Glutamatergic neuron (in vitro differentiated cells): ENCODE results near the gene RAB24. TPM values are rescaled to one million over a fixed set of nuclear protein-coding genes. Genes with fewer than 3 reads are reported as not detected.
"Not testable (repeated sequence)": the region's sequence is repeated elsewhere in the genome, so short reads cannot be mapped to it uniquely, and the experiment has no call there.

Experiments used
- DNase-seq: peaks from one replicate; pipeline ENCODE4 v3.0.0; 2022
- H3K27ac Mint-ChIP-seq: one replicate; pipeline ENCODE4 v1.8.0; 2020; ENCODE audit warnings: mild to moderate bottlenecking, mixed read lengths, inconsistent platforms; ENCODE audit not compliant: unreplicated experiment
- H3K27me3 Mint-ChIP-seq: one replicate; pipeline ENCODE4 v1.8.0; 2020; ENCODE audit warnings: mild to moderate bottlenecking, moderate library complexity, mixed read lengths, inconsistent platforms; ENCODE audit not compliant: unreplicated experiment
- H3K36me3 Mint-ChIP-seq: one replicate; pipeline ENCODE4 v1.8.0; 2020; ENCODE audit warnings: mild to moderate bottlenecking, mixed read lengths, inconsistent platforms; ENCODE audit not compliant: unreplicated experiment
- H3K4me1 Mint-ChIP-seq: one replicate; pipeline ENCODE4 v1.8.0; 2020; ENCODE audit warnings: mild to moderate bottlenecking, low read depth, mixed read lengths, inconsistent platforms; ENCODE audit not compliant: unreplicated experiment
- H3K4me3 Mint-ChIP-seq: one replicate; pipeline ENCODE4 v1.8.0; 2020; ENCODE audit warnings: mild to moderate bottlenecking, mixed read lengths, inconsistent platforms; ENCODE audit not compliant: unreplicated experiment
- H3K9me3 Mint-ChIP-seq: one replicate; pipeline ENCODE4 v1.8.0; 2020; ENCODE audit warnings: mild to moderate bottlenecking, moderate library complexity, mixed read lengths, inconsistent platforms; ENCODE audit not compliant: unreplicated experiment
- CTCF ChIP-seq: fragments of 200-600 bp; sonication (generic); IDR thresholded peaks from one replicate; pipeline ENCODE4 v1.5.0; 2021; ENCODE audit not compliant: partially characterized antibody, unreplicated experiment
- total RNA-seq: library from RNA; stranded (reverse); fragmentation: NEBNext Ultra II Directional; extraction: Animal tissue kit (Norgen Biotek cat#: 25700); gene quantifications from one replicate; pipeline ENCODE4 v1.2.1, GENCODE V29; 2021; ENCODE audit not compliant: unreplicated experiment

The RAB24 gene
- total RNA-seq, 1 donor from 2014 or later, result 13.5 TPM

- Mint-ChIP-seq H3K27ac (no peak overlapping the region), H3K4me1 (peaks cover 18% of the 10 kb centered on the region), H3K27me3 (peaks cover 13% of the 10 kb centered on the region), H3K36me3 (no peaks in the 10 kb centered on the region), H3K4me3 (no peak overlapping the region), H3K9me3 (peaks cover 3% of the 10 kb centered on the region)
- DNase-seq, result no peak
- TF ChIP-seq CTCF, result no peak
These were observed 4.2 kb upstream of the RAB24 start for GRCh38 chr5:177307544-177308363.

- Mint-ChIP-seq H3K4me1 (peaks cover 24% of the 10 kb centered on the region), H3K4me3 (no peak overlapping the region), H3K27ac (peak overlapping the region; percentile 12), H3K9me3 (peaks cover 3% of the 10 kb centered on the region), H3K36me3 (no peaks in the 10 kb centered on the region), H3K27me3 (peaks cover 19% of the 10 kb centered on the region)
- TF ChIP-seq CTCF, result no peak
- DNase-seq, result no peak
These were observed 3.4 kb upstream of the RAB24 start for GRCh38 chr5:177306674-177307543.

- Mint-ChIP-seq H3K27me3 (peaks cover 21% of the 10 kb centered on the region), H3K27ac (peak overlapping the region; percentile 17)
These were observed 2.7 kb upstream of the RAB24 start for GRCh38 chr5:177306103-177306640.

GRCh38 chr5:177304392-177305119 is 1.0 kb upstream of the RAB24 start:
- H3K9me3 Mint-ChIP-seq, result peaks cover 9% of the 10 kb centered on the region
- peaks cover 20% of the 10 kb centered on the region for H3K4me1 Mint-ChIP-seq
- peak overlapping the region; percentile 90 for H3K27ac Mint-ChIP-seq
- no peak for TF ChIP-seq CTCF
- peak overlapping the region; percentile 97 for H3K4me3 Mint-ChIP-seq
- peaks cover 24% of the 10 kb centered on the region for H3K27me3 Mint-ChIP-seq
- H3K36me3 Mint-ChIP-seq, result no peaks in the 10 kb centered on the region
- no peak for DNase-seq

More at GRCh38 chr5:177306103-177306640, 2.7 kb upstream of the RAB24 start:
- Mint-ChIP-seq H3K4me1 (peaks cover 24% of the 10 kb centered on the region), H3K4me3 (peak overlapping the region; percentile 20)
- H3K36me3 Mint-ChIP-seq, DNase-seq, H3K9me3 Mint-ChIP-seq: not testable (repeated sequence)

- H3K4me1 Mint-ChIP-seq, result peaks cover 20% of the 10 kb centered on the region
- TF ChIP-seq CTCF, result no peak
- H3K36me3 Mint-ChIP-seq, result no peaks in the 10 kb centered on the region
- peak overlapping the region; percentile 90 for H3K27ac Mint-ChIP-seq
- peaks cover 25% of the 10 kb centered on the region for H3K27me3 Mint-ChIP-seq
- H3K4me3 Mint-ChIP-seq, result peak overlapping the region; percentile 97
- peaks cover 9% of the 10 kb centered on the region for H3K9me3 Mint-ChIP-seq
- no peak for DNase-seq
These were observed 439 bp upstream of the RAB24 start for GRCh38 chr5:177303925-177304391.
